Progenitor cell of endocrine pancreas (in vitro differentiated cells): ENCODE data around the gene SDK2. TPM values are rescaled to one million over a fixed set of nuclear protein-coding genes. Genes with fewer than 3 reads are reported as not detected.

Experiments
- DNase-seq: peaks from one replicate; pipeline ENCODE4 v3.0.0; 2021; ENCODE audit warnings: low spot score; ENCODE audit not compliant: unreplicated experiment
- H3K27ac Mint-ChIP-seq: 2 replicates; pipeline ENCODE4 v1.8.0; 2021; ENCODE audit warnings: mild to moderate bottlenecking, moderate library complexity, mixed read lengths
- H3K27me3 Mint-ChIP-seq: 2 replicates; pipeline ENCODE4 v1.8.0; 2021; ENCODE audit warnings: mixed read lengths
- H3K36me3 Mint-ChIP-seq: 2 replicates; pipeline ENCODE4 v1.8.0; 2022; ENCODE audit warnings: mixed read lengths; ENCODE audit not compliant: insufficient read depth
- H3K4me1 Mint-ChIP-seq: 2 replicates; pipeline ENCODE4 v1.8.0; 2021; ENCODE audit warnings: low read depth, mixed read lengths
- H3K4me3 Mint-ChIP-seq: 2 replicates; pipeline ENCODE4 v1.8.0; 2021; ENCODE audit warnings: low read depth, mild to moderate bottlenecking, moderate library complexity, mixed read lengths
- H3K9me3 Mint-ChIP-seq: 2 replicates; pipeline ENCODE4 v1.8.0; 2021; ENCODE audit warnings: low read depth, mixed read lengths
- CTCF ChIP-seq: fragments of 200-600 bp; sonication (generic); IDR thresholded peaks from one replicate; pipeline ENCODE4 v1.5.0; 2021; ENCODE audit warnings: antibody characterized with exemption, mild to moderate bottlenecking; ENCODE audit not compliant: unreplicated experiment
- total RNA-seq: library from RNA; stranded (reverse); gene quantifications from 2 replicates; pipeline ENCODE4 v1.2.1, GENCODE V29; 2021

The SDK2 gene
- total RNA-seq, 1 donor from 2014 or later = 6.7 TPM

GRCh38 chr17:73350864-73351263 lies 293.4 kb downstream of the SDK2 start:
- Mint-ChIP-seq H3K4me3 (no peak overlapping the region), H3K27me3 (peaks cover 3% of the 10 kb centered on the region), H3K36me3 (no peaks in the 10 kb centered on the region), H3K9me3 (no peaks in the 10 kb centered on the region), H3K4me1 (peaks cover 9% of the 10 kb centered on the region), H3K27ac (peak overlapping the region; percentile 49)
- TF ChIP-seq CTCF = no peak
- DNase-seq = no peak

- Mint-ChIP-seq H3K27me3 (peaks cover 3% of the 10 kb centered on the region), H3K36me3 (no peaks in the 10 kb centered on the region), H3K9me3 (no peaks in the 10 kb centered on the region), H3K4me1 (peaks cover 9% of the 10 kb centered on the region), H3K4me3 (no peak overlapping the region), H3K27ac (no peak overlapping the region)
- no peak for DNase-seq
- no peak for TF ChIP-seq CTCF
Measured at GRCh38 chr17:73349647-73350046, 294.6 kb downstream of the SDK2 start.

GRCh38 chr17:73349138-73349537 lies 295.1 kb downstream of the SDK2 start:
- no peaks in the 10 kb centered on the region for H3K9me3 Mint-ChIP-seq
- TF ChIP-seq CTCF = no peak
- no peak overlapping the region for H3K4me3 Mint-ChIP-seq
- H3K4me1 Mint-ChIP-seq = peaks cover 12% of the 10 kb centered on the region
- no peak for DNase-seq
- H3K27me3 Mint-ChIP-seq = peaks cover 3% of the 10 kb centered on the region
- H3K27ac Mint-ChIP-seq = no peak overlapping the region
- no peaks in the 10 kb centered on the region for H3K36me3 Mint-ChIP-seq

- DNase-seq = no peak
- Mint-ChIP-seq H3K4me3 (no peak overlapping the region), H3K9me3 (no peaks in the 10 kb centered on the region), H3K4me1 (peaks cover 15% of the 10 kb centered on the region), H3K27me3 (peaks cover 3% of the 10 kb centered on the region), H3K36me3 (no peaks in the 10 kb centered on the region), H3K27ac (peak overlapping the region; percentile 13)
- TF ChIP-seq CTCF = no peak
Measured at GRCh38 chr17:73348829-73349095, 295.5 kb downstream of the SDK2 start.

GRCh38 chr17:73348018-73348828 lies 296.0 kb downstream of the SDK2 start:
- no peak overlapping the region for H3K4me3 Mint-ChIP-seq
- no peaks in the 10 kb centered on the region for H3K36me3 Mint-ChIP-seq
- no peak for DNase-seq
- peak; percentile 29 for TF ChIP-seq CTCF
- H3K9me3 Mint-ChIP-seq = no peaks in the 10 kb centered on the region
- H3K4me1 Mint-ChIP-seq = peaks cover 18% of the 10 kb centered on the region
- no peak overlapping the region for H3K27ac Mint-ChIP-seq
- peaks cover 3% of the 10 kb centered on the region for H3K27me3 Mint-ChIP-seq
